Measurements from ENCODE around the gene AFF3. TPM values are rescaled to one million over a fixed set of nuclear protein-coding genes. Genes with fewer than 3 reads are reported as not detected.

The AFF3 gene
- polyA plus RNA-seq, 1 donor (not counting 4 experiments of a cell fraction or from before 2014, with no cell fraction given): not detected

GRCh38 chr2:99734236-99734635, 408.2 kb downstream of the AFF3 start:
- dilution Hi-C loops (cut with MboI; ENCODE audit: extremely low pct_ligation_motif_present, low sequenced_read_pairs): no loop called here
- no peak overlapping the region for H3K9ac ChIP-seq (ENCODE audit: control insufficient read depth, extremely low read depth, insufficient read depth, low read length)
- no peaks in the 10 kb centered on the region for H3K79me2 ChIP-seq (ENCODE audit: control insufficient read depth, insufficient read depth, low read length)
- no peaks in the 10 kb centered on the region for H3K9me3 ChIP-seq (ENCODE audit: control insufficient read depth, low read depth, low read length)
- TF ChIP-seq EZH2 (IDR thresholded peaks at IDR 0.05; ENCODE audit: low read length) (no peak), CTCF (optimal IDR thresholded peaks at IDR 0.05 in 1 of 3, IDR thresholded peaks at IDR 0.05 in 1 of 3, conservative IDR thresholded peaks at IDR 0.05 in 1 of 3; ENCODE audit: extremely low read depth in 1 of 3, insufficient read depth in 2 of 3, low read length in 3 of 3) (no peak)
- no peaks in the 10 kb centered on the region for H3K4me1 ChIP-seq (ENCODE audit: control insufficient read depth, extremely low read depth, insufficient read depth, low read length)
- DNase-seq (ENCODE audit: low read depth, low spot score) (no peak), FAIRE-seq (no peak)
- H3K27me3 ChIP-seq (ENCODE audit: control insufficient read depth, extremely low read depth, insufficient read depth, low read length): no peaks in the 10 kb centered on the region
- H3K27ac ChIP-seq (ENCODE audit: control insufficient read depth, insufficient read depth, low read length): no peak overlapping the region
- H3K4me3 ChIP-seq (ENCODE audit: control insufficient read depth in 2 of 3, extremely low read depth in 1 of 3, insufficient read depth in 2 of 3, low read depth in 1 of 3, low read length in 3 of 3): no peak overlapping the region
- no peaks in the 10 kb centered on the region for H3K36me3 ChIP-seq (ENCODE audit: control insufficient read depth in 2 of 2, extremely low read depth in 1 of 2, insufficient read depth in 2 of 2, low read length in 2 of 2)
- no peaks in the 10 kb centered on the region for H4K20me1 ChIP-seq (ENCODE audit: control insufficient read depth, extremely low read depth, insufficient read depth, low read length)
- H2AFZ ChIP-seq (ENCODE audit: control insufficient read depth, low read length): no peak overlapping the region
- H3K4me2 ChIP-seq (ENCODE audit: control insufficient read depth, extremely low read depth, insufficient read depth, low read depth, low read length): no peak overlapping the region
- H3K9me1 ChIP-seq (ENCODE audit: control insufficient read depth, extremely low read depth, insufficient read depth, low read length): no peaks in the 10 kb centered on the region

GRCh38 chr2:99729104-99730025, 413.0 kb downstream of the AFF3 start:
- no peak overlapping the region for H2AFZ ChIP-seq (ENCODE audit: control insufficient read depth, low read length)
- H3K9me1 ChIP-seq (ENCODE audit: control insufficient read depth, extremely low read depth, insufficient read depth, low read length): no peaks in the 10 kb centered on the region
- H3K9me3 ChIP-seq (ENCODE audit: control insufficient read depth, low read depth, low read length): no peaks in the 10 kb centered on the region
- dilution Hi-C loops (cut with MboI; ENCODE audit: extremely low pct_ligation_motif_present, low sequenced_read_pairs): no loop called here
- H4K20me1 ChIP-seq (ENCODE audit: control insufficient read depth, extremely low read depth, insufficient read depth, low read length): no peaks in the 10 kb centered on the region
- H3K4me2 ChIP-seq (ENCODE audit: control insufficient read depth, extremely low read depth, insufficient read depth, low read depth, low read length): no peak overlapping the region
- no peak for TF ChIP-seq EZH2 (IDR thresholded peaks at IDR 0.05; ENCODE audit: low read length)
- no peaks in the 10 kb centered on the region for H3K27me3 ChIP-seq (ENCODE audit: control insufficient read depth, extremely low read depth, insufficient read depth, low read length)
- no peak overlapping the region for H3K4me3 ChIP-seq (ENCODE audit: control insufficient read depth in 2 of 3, extremely low read depth in 1 of 3, insufficient read depth in 2 of 3, low read depth in 1 of 3, low read length in 3 of 3)
- H3K9ac ChIP-seq (ENCODE audit: control insufficient read depth, extremely low read depth, insufficient read depth, low read length): no peak overlapping the region
- H3K27ac ChIP-seq (ENCODE audit: control insufficient read depth, insufficient read depth, low read length): no peak overlapping the region
- no peak for DNase-seq (ENCODE audit: low read depth, low spot score)
- no peaks in the 10 kb centered on the region for H3K4me1 ChIP-seq (ENCODE audit: control insufficient read depth, extremely low read depth, insufficient read depth, low read length)
- FAIRE-seq: no peak
- H3K79me2 ChIP-seq (ENCODE audit: control insufficient read depth, insufficient read depth, low read length): no peaks in the 10 kb centered on the region
- no peaks in the 10 kb centered on the region for H3K36me3 ChIP-seq (ENCODE audit: control insufficient read depth in 2 of 2, extremely low read depth in 1 of 2, insufficient read depth in 2 of 2, low read length in 2 of 2)

Data from keratinocyte (primary cell).